ENCODE data around the gene FOXG1. TPM values are rescaled to one million over a fixed set of nuclear protein-coding genes. Genes with fewer than 3 reads are reported as not detected.

Gene FOXG1
- total RNA-seq, 1 donor from 2014 or later = 1.8 TPM

GRCh38 chr14:28762303-28762954, 4.2 kb upstream of the FOXG1 start:
- peaks cover 41% of the 10 kb centered on the region for H3K4me1 Mint-ChIP-seq (ENCODE audit: unreplicated experiment)

GRCh38 chr14:28762955-28763326, 3.6 kb upstream of the FOXG1 start:
- Mint-ChIP-seq H3K4me3 (ENCODE audit: unreplicated experiment) (no peak overlapping the region), H3K9me3 (ENCODE audit: unreplicated experiment) (no peaks in the 10 kb centered on the region), H3K4me1 (ENCODE audit: unreplicated experiment) (peaks cover 44% of the 10 kb centered on the region)

More at GRCh38 chr14:28762303-28762954, 4.2 kb upstream of the FOXG1 start:
- Mint-ChIP-seq H3K9me3 (ENCODE audit: unreplicated experiment) (no peaks in the 10 kb centered on the region), H3K4me3 (ENCODE audit: unreplicated experiment) (no peak overlapping the region), H3K36me3 (ENCODE audit: low read depth, unreplicated experiment) (peaks cover 4% of the 10 kb centered on the region), H3K27ac (ENCODE audit: unreplicated experiment) (no peak overlapping the region), H3K27me3 (ENCODE audit: unreplicated experiment) (peaks cover 47% of the 10 kb centered on the region)
- DNase-seq (ENCODE audit: low spot score) = no peak
- no peak for TF ChIP-seq CTCF (IDR thresholded peaks at IDR 0.05; ENCODE audit: unreplicated experiment)

GRCh38 chr14:28763751-28764256, 2.8 kb upstream of the FOXG1 start:
- H3K4me3 Mint-ChIP-seq (ENCODE audit: unreplicated experiment) = no peak overlapping the region
- no peak for DNase-seq (ENCODE audit: low spot score)
- no peaks in the 10 kb centered on the region for H3K9me3 Mint-ChIP-seq (ENCODE audit: unreplicated experiment)
- H3K4me1 Mint-ChIP-seq (ENCODE audit: unreplicated experiment) = peaks cover 41% of the 10 kb centered on the region
- no peak for TF ChIP-seq CTCF (IDR thresholded peaks at IDR 0.05; ENCODE audit: unreplicated experiment)
- peaks cover 57% of the 10 kb centered on the region for H3K27me3 Mint-ChIP-seq (ENCODE audit: unreplicated experiment)
- peaks cover 8% of the 10 kb centered on the region for H3K36me3 Mint-ChIP-seq (ENCODE audit: low read depth, unreplicated experiment)
- H3K27ac Mint-ChIP-seq (ENCODE audit: unreplicated experiment) = no peak overlapping the region

More at GRCh38 chr14:28762955-28763326, 3.6 kb upstream of the FOXG1 start:
- DNase-seq (ENCODE audit: low spot score) = no peak
- H3K27ac Mint-ChIP-seq (ENCODE audit: unreplicated experiment) = no peak overlapping the region
- H3K27me3 Mint-ChIP-seq (ENCODE audit: unreplicated experiment) = peaks cover 48% of the 10 kb centered on the region
- H3K36me3 Mint-ChIP-seq (ENCODE audit: low read depth, unreplicated experiment) = peaks cover 4% of the 10 kb centered on the region
- TF ChIP-seq CTCF (IDR thresholded peaks at IDR 0.05; ENCODE audit: unreplicated experiment) = no peak

- Mint-ChIP-seq H3K36me3 (ENCODE audit: low read depth, unreplicated experiment) (peaks cover 9% of the 10 kb centered on the region), H3K9me3 (ENCODE audit: unreplicated experiment) (no peaks in the 10 kb centered on the region), H3K27me3 (ENCODE audit: unreplicated experiment) (peaks cover 54% of the 10 kb centered on the region), H3K4me3 (ENCODE audit: unreplicated experiment) (no peak overlapping the region), H3K27ac (ENCODE audit: unreplicated experiment) (no peak overlapping the region), H3K4me1 (ENCODE audit: unreplicated experiment) (peaks cover 36% of the 10 kb centered on the region)
- TF ChIP-seq CTCF (IDR thresholded peaks at IDR 0.05; ENCODE audit: unreplicated experiment) = no peak
- no peak for DNase-seq (ENCODE audit: low spot score)
These were observed 2.1 kb upstream of the FOXG1 start for GRCh38 chr14:28764257-28765160.

Measured in endothelial cell (in vitro differentiated cells).